IMR-90 (cell line): ENCODE data around the gene IFNGR1. TPM values are rescaled to one million over a fixed set of nuclear protein-coding genes. Genes with fewer than 3 reads are reported as not detected.
A peak's percentile ranks its signal among the peaks of the same experiment; 100 is the strongest.

Experiments
- ATAC-seq: fragments of 200-7000 bp; cut with Tn5 transposase; 2 replicates; pipeline ENCODE4 v1.9.1; 2020; ENCODE audit warnings: low read depth, mild to moderate bottlenecking, moderate library complexity
- BruUV-seq: library from RNA; stranded (reverse); fragments of 400-500 nt; replicated peaks from 2 replicates; lab custom pipeline; 2021; lab: Mats Ljungman, UMichigan
- CTCF ChIA-PET: fragments of 300-600 bp; formaldehyde crosslinking; extraction: SDS; loops from one replicate; lab custom pipeline; 2021; ENCODE audit warnings: antibody characterized with exemption; lab: Yijun Ruan, JAX
- POLR2A ChIA-PET: fragments of 300-600 bp; sonication (Branson Sonifier 250); formaldehyde crosslinking; loops from one replicate; lab custom pipeline; 2022; ENCODE audit warnings: antibody characterized with exemption; ENCODE audit not compliant: unreplicated experiment; lab: Charles Lee
- DNase-seq: peaks from one replicate; pipeline ENCODE4 v3.0.0; 2013
- H2AFZ ChIP-seq: replicated peaks from 2 replicates; pipeline ENCODE3; 2013; ENCODE audit warnings: low read length, mild to moderate bottlenecking; ENCODE audit not compliant: poor library complexity
- H2AK5ac ChIP-seq: 2 replicates; pipeline ENCODE4 v1.6.1; 2013; ENCODE audit warnings: low read depth, low read length, inconsistent platforms
- H2AK9ac ChIP-seq: replicated peaks from 2 replicates; pipeline ENCODE3; 2013; ENCODE audit warnings: mild to moderate bottlenecking, low read depth, low read length, moderate library complexity; ENCODE audit not compliant: poor library complexity
- H2BK120ac ChIP-seq: 2 replicates; pipeline ENCODE4 v1.6.1; 2013; ENCODE audit warnings: low read depth, low read length, inconsistent platforms
- H2BK15ac ChIP-seq: 3 replicates; pipeline ENCODE4 v1.6.1; 2013; ENCODE audit warnings: low read depth, low read length, inconsistent platforms
- H2BK20ac ChIP-seq: 2 replicates; pipeline ENCODE4 v1.6.1; 2013; ENCODE audit warnings: low read depth, mild to moderate bottlenecking, inconsistent platforms, low read length, moderate library complexity
- H2BK5ac ChIP-seq: 2 replicates; pipeline ENCODE4 v1.6.1; 2013; ENCODE audit warnings: mild to moderate bottlenecking, low read depth, low read length, inconsistent platforms; ENCODE audit not compliant: poor library complexity, severe bottlenecking
- H3K14ac ChIP-seq: replicated peaks from 2 replicates; pipeline ENCODE4 v1.6.1; 2013; ENCODE audit warnings: low read depth, low read length, inconsistent platforms
- H3K18ac ChIP-seq: 2 replicates; pipeline ENCODE4 v1.6.1; 2013; ENCODE audit warnings: low read depth, low read length, control low read depth
- H3K23ac ChIP-seq: 2 replicates; pipeline ENCODE4 v1.6.1; 2013; ENCODE audit warnings: low read depth, low read length, inconsistent platforms
- H3K27ac ChIP-seq: 2 replicates; pipeline ENCODE4 v1.5.1; 2013; ENCODE audit warnings: mild to moderate bottlenecking, control low read depth, low read length; ENCODE audit not compliant: insufficient read depth
- H3K27me3 ChIP-seq: 2 replicates; pipeline ENCODE4 v1.6.1; 2013; ENCODE audit warnings: low read length; ENCODE audit not compliant: control insufficient read depth, insufficient read depth
- H3K36me3 ChIP-seq: 2 replicates; pipeline ENCODE4 v1.6.1; 2013; ENCODE audit warnings: low read length, mixed read lengths; ENCODE audit not compliant: control insufficient read depth, insufficient read depth
- H3K4ac ChIP-seq: 2 replicates; pipeline ENCODE4 v1.6.1; 2013; ENCODE audit warnings: low read depth, low read length, inconsistent platforms
- H3K4me1 ChIP-seq: 2 replicates; pipeline ENCODE4 v1.6.1; 2013; ENCODE audit warnings: low read length, mixed read lengths; ENCODE audit not compliant: control insufficient read depth, insufficient read depth
- H3K4me2 ChIP-seq: 2 replicates; pipeline ENCODE4 v1.6.1; 2013; ENCODE audit warnings: low read depth, mild to moderate bottlenecking, control low read depth, low read length, moderate library complexity
- H3K4me3 ChIP-seq: 2 replicates; pipeline ENCODE4 v1.5.1; 2013; ENCODE audit warnings: low read depth, mild to moderate bottlenecking, control low read depth, low read length, moderate library complexity; ENCODE audit not compliant: insufficient read depth
- H3K56ac ChIP-seq: 2 replicates; pipeline ENCODE4 v1.6.1; 2013; ENCODE audit warnings: low read length, inconsistent platforms; ENCODE audit not compliant: insufficient read depth; ENCODE audit errors: extremely low read depth
- H3K79me1 ChIP-seq, 2 experiments: 2 replicates each; pipeline ENCODE4 v1.6.1; 2013; ENCODE audit warnings: low read length in 2 of 2, inconsistent platforms in 1 of 2, low read depth in 1 of 2
- H3K9ac ChIP-seq: 2 replicates; pipeline ENCODE4 v1.6.1; 2013; ENCODE audit warnings: low read depth, low read length, control low read depth
- H3K9me1 ChIP-seq: 2 replicates; pipeline ENCODE4 v1.6.1; 2013; ENCODE audit warnings: low read length, inconsistent platforms; ENCODE audit not compliant: insufficient read depth
- H3K9me3 ChIP-seq: 2 replicates; pipeline ENCODE4 v1.6.1; 2013; ENCODE audit warnings: low read length; ENCODE audit not compliant: control insufficient read depth, insufficient read depth
- H4K20me1 ChIP-seq: 2 replicates; pipeline ENCODE4 v1.6.1; 2013; ENCODE audit warnings: low read length, inconsistent platforms; ENCODE audit not compliant: insufficient read depth
- H4K5ac ChIP-seq: 2 replicates; pipeline ENCODE4 v1.6.1; 2013; ENCODE audit warnings: mild to moderate bottlenecking, low read depth, low read length, control low read depth
- H4K8ac ChIP-seq, 2 experiments: 2 replicates each; pipeline ENCODE4 v1.6.1; 2013; ENCODE audit warnings: low read depth in 2 of 2, low read length in 2 of 2, control low read depth in 1 of 2, inconsistent platforms in 1 of 2
- H4K91ac ChIP-seq: 2 replicates; pipeline ENCODE4 v1.6.1; 2013; ENCODE audit warnings: low read depth, low read length, inconsistent platforms; ENCODE audit not compliant: insufficient read depth
- CEBPB ChIP-seq: IDR thresholded peaks from 2 replicates; pipeline ENCODE4 v1.6.1; 2012; ENCODE audit warnings: low read depth, low read length, improper control_type of control experiment
- MAFK ChIP-seq: IDR thresholded peaks from 2 replicates; pipeline ENCODE4 v1.6.1; 2012; ENCODE audit warnings: low read depth, low read length, improper control_type of control experiment
- MAZ ChIP-seq: IDR thresholded peaks from 2 replicates; pipeline ENCODE4 v1.6.1; 2012; ENCODE audit warnings: low read depth, mild to moderate bottlenecking, low read length, improper control_type of control experiment, moderate library complexity, borderline replicate concordance
- RAD21 ChIP-seq: IDR thresholded peaks from 2 replicates; pipeline ENCODE4 v1.6.1; 2012; ENCODE audit warnings: low read length, improper control_type of control experiment
- RCOR1 ChIP-seq: IDR thresholded peaks from 2 replicates; pipeline ENCODE4 v1.6.1; 2012; ENCODE audit warnings: mild to moderate bottlenecking, low read length, improper control_type of control experiment; ENCODE audit not compliant: insufficient replicate concordance
- SMC3 ChIP-seq: fragments of 150-350 bp; IDR thresholded peaks from 2 replicates; pipeline ENCODE4 v1.6.1; 2016; ENCODE audit warnings: low read depth, mild to moderate bottlenecking, antibody characterized with exemption, low read length, moderate library complexity
- WGBS, 2 experiments: methylation state at CpG; one replicate each; pipeline versions ENCODE4 v1.1.5 to v1.1.7; 2013; ENCODE audit warnings: missing lambda C conversion rate in 2 of 2; ENCODE audit not compliant: insufficient read length in 1 of 2; ENCODE audit errors: extremely low coverage in 2 of 2; 5-methylcytosine and 5-hydroxymethylcytosine counted together
- dilution Hi-C: fragments of 300-500 bp; cut with HindIII; formaldehyde crosslinking; loops from one replicate; pipeline ENCODE4 v1.14.3; 2018; ENCODE audit warnings: low sequenced_read_pairs; ENCODE audit not compliant: unreplicated experiment
- in situ Hi-C: fragments of 300-500 bp; cut with MboI; formaldehyde crosslinking; loops from 3 replicates; pipeline ENCODE4 v1.14.3; 2019; ENCODE audit warnings: low sequenced_read_pairs, inconsistent platforms, mixed read lengths
- intact Hi-C: fragments of 100-400 bp; cut with micrococcal nuclease; formaldehyde crosslinking; loops from 2 replicates; pipeline ENCODE4 v1.10.0; 2022
- polyA plus RNA-seq, 3 experiments: library from polyadenylated mRNA; depleted of rRNA; stranded (reverse); fragments of >200 nt; gene quantifications; 2 replicates each; pipeline ENCODE4 v1.2.3, GENCODE V29; 2012; ENCODE audit warnings: low replicate concordance in 1 of 3
- total RNA-seq: library from RNA; depleted of rRNA; stranded (reverse); fragments of >200 nt; gene quantifications from 2 replicates; pipeline ENCODE4 v1.2.3, GENCODE V29; 2012

Gene IFNGR1
- total and polyA plus RNA-seq, 2 of the 4 experiments (the other 2 are of a cell fraction): 19.1 to 25.6 TPM

DNA sequence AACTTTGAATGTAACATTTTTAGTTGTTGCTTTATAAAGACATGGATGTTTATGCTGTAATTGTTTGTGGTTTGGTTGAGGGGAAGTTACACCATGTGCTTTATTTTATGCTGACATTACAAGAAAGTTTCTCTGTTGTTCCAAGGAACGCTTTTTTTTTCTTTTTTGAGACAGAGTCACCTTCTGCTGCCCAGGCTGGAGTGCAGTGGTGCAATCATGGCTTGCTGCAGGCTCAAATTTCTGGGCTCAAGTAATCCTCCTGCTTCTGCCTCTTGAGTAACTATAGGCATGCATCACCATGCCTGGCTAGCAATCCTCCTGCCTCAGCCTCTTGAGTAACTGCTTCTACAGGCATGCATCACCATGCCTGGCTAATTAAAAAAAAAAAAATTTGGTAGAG is 21.0 kb upstream of the IFNGR1 start:
- H2AK9ac ChIP-seq: no peak overlapping the region
- H3K27ac ChIP-seq: no peak overlapping the region
- H4K20me1 ChIP-seq: no peaks in the 10 kb centered on the region
- H3K18ac ChIP-seq: no peak overlapping the region
- no peaks in the 10 kb centered on the region for H3K27me3 ChIP-seq
- H3K23ac ChIP-seq: no peak overlapping the region
- no peaks in the 10 kb centered on the region for H3K9me1 ChIP-seq
- CTCF ChIA-PET: interaction anchor here (0.7 kb wide), 1 partner anchor 1170 kb away, joined by 4 read pairs; no protein-coding TSS in a partner anchor
- POLR2A ChIA-PET: no interaction called here
- H3K4me2 ChIP-seq: no peak overlapping the region
- H2AK5ac ChIP-seq: no peak overlapping the region
- H2BK5ac ChIP-seq: peak overlapping the region; percentile 29
- no peak overlapping the region for H3K4me3 ChIP-seq
- no peak overlapping the region for H3K4ac ChIP-seq
- peaks cover 5% of the 10 kb centered on the region; the same call in 1 of the 2 replicates for H3K4me1 ChIP-seq
- H3K79me1 ChIP-seq: no peaks in the 10 kb centered on the region
- H2BK15ac ChIP-seq: no peak overlapping the region
- no peak overlapping the region for H4K8ac ChIP-seq
- no TSS peak for BruUV-seq
- dilution Hi-C loops (no loop called here), in situ Hi-C loops (no loop called here), intact Hi-C loops (no loop called here)
- no peaks in the 10 kb centered on the region for H3K36me3 ChIP-seq
- no peaks in the 10 kb centered on the region for H3K9me3 ChIP-seq
- H3K56ac ChIP-seq: no peak overlapping the region
- H3K14ac ChIP-seq: no peak overlapping the region
- no peak overlapping the region for H3K9ac ChIP-seq
- H4K5ac ChIP-seq: no peak overlapping the region
- ATAC-seq (peak; percentile 51), DNase-seq (peak; percentile 83)
- no peak overlapping the region for H4K91ac ChIP-seq
- no peak overlapping the region for H2BK20ac ChIP-seq
- WGBS, 2 experiments: 20% methylated on average over 1 of the region's 1 CpG; no CpG with 5 or more reads in 1 of the 2 experiments
- H2BK120ac ChIP-seq: no peak overlapping the region
- TF ChIP-seq RAD21: no peak
- TF ChIP-seq RCOR1: no peak
- TF ChIP-seq SMC3: no peak
- no peak for TF ChIP-seq MAZ
- TF ChIP-seq MAFK: peak; percentile 86
- peak; percentile 84 for TF ChIP-seq CEBPB
- no peak overlapping the region for H2AFZ ChIP-seq
